ENCODE results near the gene BNIP1.

DNA sequence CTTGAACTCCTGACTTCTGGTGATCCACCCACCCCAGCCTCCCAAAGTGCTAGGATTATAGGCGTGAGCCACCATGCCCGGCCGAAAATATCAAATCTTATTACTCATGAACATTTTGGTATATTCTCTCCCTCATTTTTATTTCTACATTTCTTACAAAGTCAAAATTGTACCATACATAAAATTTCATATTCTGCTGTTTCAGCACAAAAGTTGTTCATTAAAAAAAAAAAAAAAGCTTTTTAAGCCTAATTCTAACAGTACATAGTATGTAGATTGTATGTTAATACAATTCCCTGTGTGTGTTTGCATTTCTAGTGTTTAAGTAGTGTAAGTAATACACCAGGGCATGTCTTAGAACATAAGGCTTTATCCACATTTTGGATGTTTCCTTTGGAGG, 14.9 kb downstream of the BNIP1 start:
- TF ChIP-seq, protein P1, sequence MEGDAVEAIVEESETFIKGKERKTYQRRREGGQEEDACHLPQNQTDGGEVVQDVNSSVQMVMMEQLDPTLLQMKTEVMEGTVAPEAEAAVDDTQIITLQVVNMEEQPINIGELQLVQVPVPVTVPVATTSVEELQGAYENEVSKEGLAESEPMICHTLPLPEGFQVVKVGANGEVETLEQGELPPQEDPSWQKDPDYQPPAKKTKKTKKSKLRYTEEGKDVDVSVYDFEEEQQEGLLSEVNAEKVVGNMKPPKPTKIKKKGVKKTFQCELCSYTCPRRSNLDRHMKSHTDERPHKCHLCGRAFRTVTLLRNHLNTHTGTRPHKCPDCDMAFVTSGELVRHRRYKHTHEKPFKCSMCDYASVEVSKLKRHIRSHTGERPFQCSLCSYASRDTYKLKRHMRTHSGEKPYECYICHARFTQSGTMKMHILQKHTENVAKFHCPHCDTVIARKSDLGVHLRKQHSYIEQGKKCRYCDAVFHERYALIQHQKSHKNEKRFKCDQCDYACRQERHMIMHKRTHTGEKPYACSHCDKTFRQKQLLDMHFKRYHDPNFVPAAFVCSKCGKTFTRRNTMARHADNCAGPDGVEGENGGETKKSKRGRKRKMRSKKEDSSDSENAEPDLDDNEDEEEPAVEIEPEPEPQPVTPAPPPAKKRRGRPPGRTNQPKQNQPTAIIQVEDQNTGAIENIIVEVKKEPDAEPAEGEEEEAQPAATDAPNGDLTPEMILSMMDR (IDR thresholded peaks at IDR 0.05) = no peak
- TF ChIP-seq POLR2A (IDR thresholded peaks at IDR 0.05; ENCODE audit: low read depth) = no peak
